DOHH2 (cell line): Measurements from ENCODE around the gene VSIG10L2.

Source experiments
- H3F3A ChIP-seq: fragments of 200-600 bp; sonication (generic), shearing (Covaris generic); 2 replicates; pipeline ENCODE4 v1.6.0; 2016; ENCODE audit warnings: antibody characterized with exemption, mild to moderate bottlenecking; ENCODE audit not compliant: control insufficient read depth, insufficient read depth
- H3K27ac ChIP-seq: fragments of 200-600 bp; sonication (generic); 2 replicates; pipeline ENCODE4 v1.5.1; 2014; ENCODE audit warnings: low read depth, mild to moderate bottlenecking, low read length, moderate library complexity
- H3K27me3 ChIP-seq: fragments of 200-600 bp; sonication (generic); 2 replicates; pipeline ENCODE4 v1.6.1; 2014; ENCODE audit warnings: mild to moderate bottlenecking, low read length, mixed read lengths; ENCODE audit not compliant: control insufficient read depth
- H3K36me3 ChIP-seq: fragments of 200-600 bp; sonication (generic); 2 replicates; pipeline ENCODE4 v1.6.1; 2014; ENCODE audit warnings: mild to moderate bottlenecking, low read length, moderate library complexity, mixed read lengths; ENCODE audit not compliant: control insufficient read depth
- H3K4me1 ChIP-seq: fragments of 200-600 bp; sonication (generic); 2 replicates; pipeline ENCODE4 v1.6.1; 2014; ENCODE audit warnings: mild to moderate bottlenecking, low read length, mixed read lengths; ENCODE audit not compliant: control insufficient read depth
- H3K4me2 ChIP-seq: fragments of 200-600 bp; sonication (generic); 2 replicates; pipeline ENCODE4 v1.6.0; 2014; ENCODE audit warnings: mild to moderate bottlenecking, low read length, moderate library complexity
- H3K4me3 ChIP-seq: fragments of 200-600 bp; sonication (generic); 2 replicates; pipeline ENCODE4 v1.5.1; 2014; ENCODE audit warnings: mild to moderate bottlenecking, low read length, mixed read lengths
- H3K79me2 ChIP-seq: fragments of 200-600 bp; sonication (generic); 2 replicates; pipeline ENCODE4 v1.6.1; 2014; ENCODE audit warnings: mild to moderate bottlenecking, low read length, mixed read lengths; ENCODE audit not compliant: control insufficient read depth
- H3K9me2 ChIP-seq: fragments of 200-600 bp; sonication (generic); replicated peaks from 2 replicates; pipeline ENCODE4 v1.6.1; 2014; ENCODE audit warnings: mild to moderate bottlenecking, low read length, mixed read lengths; ENCODE audit not compliant: control insufficient read depth
- H3K9me3 ChIP-seq: fragments of 200-600 bp; sonication (generic); 2 replicates; pipeline ENCODE4 v1.6.1; 2014; ENCODE audit warnings: antibody characterized with exemption, low read length, mixed read lengths; ENCODE audit not compliant: control insufficient read depth, insufficient read depth
- H4K20me1 ChIP-seq: fragments of 200-600 bp; sonication (generic); 2 replicates; pipeline ENCODE4 v1.6.0; 2014; ENCODE audit warnings: low read depth, mild to moderate bottlenecking, antibody characterized with exemption, low read length, moderate library complexity; ENCODE audit not compliant: control insufficient read depth, insufficient read depth
- CTCF ChIP-seq: fragments of 200-600 bp; sonication (generic); IDR thresholded peaks from one replicate; pipeline ENCODE4 v1.5.1; 2014; ENCODE audit warnings: antibody characterized with exemption, mild to moderate bottlenecking, low read depth, low read length; ENCODE audit not compliant: poor library complexity, severe bottlenecking
- EZH2phosphoT487 ChIP-seq: fragments of 200-600 bp; sonication (generic); IDR thresholded peaks from 2 replicates; pipeline ENCODE4 v1.6.1; 2017; ENCODE audit warnings: borderline replicate concordance, mild to moderate bottlenecking, antibody characterized with exemption, low read length, moderate library complexity, mixed read lengths

VSIG10L2 gene

GRCh38 chr11:125994509-125994908 lies 48.7 kb downstream of the VSIG10L2 start:
- Histone ChIP-seq H4K20me1 (no peaks in the 10 kb centered on the region), H3K4me2 (no peak overlapping the region), H3K9me2 (no peaks in the 10 kb centered on the region), H3K27me3 (peaks cover 5% of the 10 kb centered on the region; the same call in 1 of the 2 replicates), H3K36me3 (no peaks in the 10 kb centered on the region), H3K79me2 (no peaks in the 10 kb centered on the region), H3K4me1 (peaks cover 9% of the 10 kb centered on the region), H3K27ac (no peak overlapping the region), H3K9me3 (no peaks in the 10 kb centered on the region), H3K4me3 (no peak overlapping the region), H3F3A (no peaks in the 10 kb centered on the region)
- TF ChIP-seq CTCF, result no peak
- TF ChIP-seq EZH2phosphoT487, result no peak

DNA sequence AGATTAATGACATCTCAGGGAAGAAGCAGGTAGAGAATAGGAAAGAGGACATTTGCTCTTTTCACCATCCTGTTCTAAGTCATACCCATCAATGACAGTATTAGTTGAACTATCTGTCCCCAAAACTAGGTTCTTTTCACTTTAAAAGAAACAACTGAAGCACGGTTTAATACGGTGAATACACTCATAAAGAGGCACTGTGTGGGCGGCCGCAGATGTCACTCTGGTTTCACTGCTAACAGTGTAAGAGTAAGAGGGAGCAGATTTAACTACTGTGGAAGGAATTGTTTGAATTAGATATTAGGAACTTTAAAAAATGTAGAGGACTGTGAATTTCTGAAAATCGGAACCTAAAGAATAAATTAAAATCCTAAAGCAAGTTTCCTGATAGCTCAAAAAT lies 49.5 kb downstream of the VSIG10L2 start:
- Histone ChIP-seq H3K4me1 (peaks cover 9% of the 10 kb centered on the region), H3K4me3 (no peak overlapping the region), H3K9me3 (no peaks in the 10 kb centered on the region), H4K20me1 (no peaks in the 10 kb centered on the region), H3K27me3 (peaks cover 5% of the 10 kb centered on the region; the same call in 1 of the 2 replicates), H3K79me2 (no peaks in the 10 kb centered on the region), H3K27ac (no peak overlapping the region), H3K9me2 (no peaks in the 10 kb centered on the region), H3K36me3 (no peaks in the 10 kb centered on the region), H3F3A (no peaks in the 10 kb centered on the region), H3K4me2 (no peak overlapping the region)
- no peak for TF ChIP-seq CTCF
- TF ChIP-seq EZH2phosphoT487, result no peak

GRCh38 chr11:125998267-125998666 lies 52.4 kb downstream of the VSIG10L2 start:
- no peaks in the 10 kb centered on the region for H3K36me3 ChIP-seq
- H3K4me3 ChIP-seq, result no peak overlapping the region
- H3K4me1 ChIP-seq, result peaks cover 5% of the 10 kb centered on the region
- H4K20me1 ChIP-seq, result no peaks in the 10 kb centered on the region
- H3K9me3 ChIP-seq, result no peaks in the 10 kb centered on the region
- H3K4me2 ChIP-seq, result no peak overlapping the region
- peaks cover 5% of the 10 kb centered on the region; the same call in 1 of the 2 replicates for H3K27me3 ChIP-seq
- H3K9me2 ChIP-seq, result no peaks in the 10 kb centered on the region
- no peak overlapping the region for H3K27ac ChIP-seq
- no peaks in the 10 kb centered on the region for H3K79me2 ChIP-seq
- H3F3A ChIP-seq, result no peaks in the 10 kb centered on the region
- TF ChIP-seq EZH2phosphoT487 (no peak), CTCF (no peak)
